HG02973 (cell line): Measurements from ENCODE around the gene GNPAT.

Source experiments
- ATAC-seq: cut with Tn5 transposase; IDR thresholded peaks from one replicate; pipeline ENCODE4 v1.9.1; 2021; ENCODE audit warnings: moderate library complexity; ENCODE audit not compliant: unreplicated experiment

GNPAT gene

DNA sequence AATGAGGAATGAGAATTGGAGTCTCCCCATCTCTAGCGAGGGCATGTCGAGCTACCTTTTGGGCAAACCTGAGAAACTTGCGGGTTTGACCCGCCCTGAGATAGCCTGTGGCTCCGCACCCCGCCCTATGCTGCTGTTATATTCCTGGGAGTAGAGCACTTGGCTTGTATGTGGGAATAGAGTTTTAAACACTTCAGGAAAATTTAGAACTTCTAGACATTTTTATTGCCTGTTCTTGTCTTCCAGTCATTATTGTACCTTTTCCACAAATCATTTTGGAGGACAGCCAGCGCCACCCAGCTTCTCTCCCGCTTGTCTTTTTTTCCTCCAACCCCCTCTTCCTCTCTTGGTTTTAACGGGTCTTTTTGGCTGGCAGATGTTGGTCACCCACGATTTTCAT lies 738 bp downstream of the GNPAT start:
- ATAC-seq, result peak; percentile 16

DNA sequence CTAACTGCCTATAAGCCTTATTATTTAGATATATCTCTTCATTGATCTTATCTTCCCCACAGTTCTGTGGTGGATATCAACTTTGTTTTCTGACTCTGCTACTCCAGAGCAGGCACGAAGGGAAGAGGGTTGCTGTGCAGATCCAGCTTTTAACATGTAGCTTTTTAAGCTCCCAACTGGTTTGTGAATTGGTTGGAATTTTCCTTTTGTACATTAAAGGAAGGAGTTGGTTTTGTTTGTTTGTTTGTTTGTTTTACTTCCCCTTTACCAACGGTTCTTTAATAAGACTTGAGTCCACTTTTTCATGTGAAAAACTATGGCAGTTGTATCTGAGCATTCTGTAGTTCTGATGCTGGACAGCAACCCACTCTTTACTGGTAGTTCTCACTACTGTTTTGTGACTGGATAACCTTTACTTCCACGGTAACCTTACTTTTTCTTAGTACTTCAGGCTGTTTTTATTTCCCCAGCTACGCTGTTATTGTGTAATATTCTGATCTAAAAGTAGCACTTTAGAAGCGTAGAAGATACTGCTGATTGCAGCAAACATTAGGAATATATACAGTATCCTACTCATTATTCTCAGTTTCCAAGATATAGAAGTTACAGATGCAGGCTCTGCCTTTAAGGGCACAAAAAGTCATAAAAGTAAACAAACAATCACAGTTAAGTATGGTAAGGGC lies 1.6 kb downstream of the GNPAT start:
- no peak for ATAC-seq

DNA sequence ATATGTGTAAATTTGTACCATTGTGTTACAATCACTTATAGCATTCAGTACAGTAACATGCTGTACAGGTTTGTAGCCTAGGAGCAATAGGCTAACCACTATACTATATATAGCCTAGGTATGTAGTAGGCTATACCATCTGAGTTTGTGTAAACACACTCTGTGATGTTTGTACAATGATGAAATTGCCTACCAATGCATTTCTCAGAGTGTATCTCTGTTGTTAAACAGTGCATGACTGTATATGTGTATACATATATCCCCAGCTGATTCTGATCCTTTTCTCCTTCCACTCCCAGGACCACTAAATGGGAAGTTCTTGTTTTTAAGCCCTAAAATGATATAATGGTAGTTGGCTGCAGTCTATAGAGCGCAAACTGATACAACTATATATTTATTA lies 7.8 kb downstream of the GNPAT start:
- no peak for ATAC-seq

DNA sequence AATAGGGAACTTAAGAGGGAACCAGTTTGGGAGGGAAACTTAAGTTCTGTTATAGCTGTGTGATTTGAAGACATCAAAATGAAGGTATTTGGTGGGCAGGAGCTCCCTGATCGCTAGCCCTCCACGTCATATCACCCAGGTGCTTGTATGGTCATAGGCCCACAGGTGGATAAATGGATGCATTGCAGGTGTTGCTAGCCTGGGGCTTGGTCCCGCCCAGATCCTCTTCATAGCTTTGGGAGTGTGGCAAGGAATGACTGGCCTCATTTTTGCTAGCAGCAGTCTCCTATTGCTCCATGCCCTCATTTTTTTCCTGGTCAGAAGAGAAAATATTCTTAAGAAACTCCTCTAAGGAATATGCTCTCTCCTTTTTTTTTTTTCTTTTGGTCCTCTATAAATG lies 11.3 kb downstream of the GNPAT start:
- no peak for ATAC-seq

DNA sequence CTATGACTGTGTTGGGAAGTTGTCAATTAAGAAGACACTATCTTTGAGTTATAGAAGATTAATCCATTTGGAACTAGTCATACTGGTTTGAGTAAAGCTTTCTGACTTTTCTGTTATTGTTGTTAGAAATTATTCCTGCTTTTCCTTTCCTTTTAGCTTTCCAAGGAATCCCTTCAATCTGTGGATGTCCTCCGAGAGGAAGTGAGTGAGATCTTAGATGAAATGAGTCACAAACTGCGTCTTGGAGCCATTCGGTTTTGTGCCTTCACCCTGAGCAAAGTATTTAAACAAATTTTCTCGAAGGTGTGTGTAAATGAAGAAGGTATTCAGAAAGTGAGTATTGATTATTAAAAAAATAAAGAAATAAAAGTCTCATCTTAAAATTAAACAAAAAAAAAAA lies 19.3 kb downstream of the GNPAT start:
- no peak for ATAC-seq

DNA sequence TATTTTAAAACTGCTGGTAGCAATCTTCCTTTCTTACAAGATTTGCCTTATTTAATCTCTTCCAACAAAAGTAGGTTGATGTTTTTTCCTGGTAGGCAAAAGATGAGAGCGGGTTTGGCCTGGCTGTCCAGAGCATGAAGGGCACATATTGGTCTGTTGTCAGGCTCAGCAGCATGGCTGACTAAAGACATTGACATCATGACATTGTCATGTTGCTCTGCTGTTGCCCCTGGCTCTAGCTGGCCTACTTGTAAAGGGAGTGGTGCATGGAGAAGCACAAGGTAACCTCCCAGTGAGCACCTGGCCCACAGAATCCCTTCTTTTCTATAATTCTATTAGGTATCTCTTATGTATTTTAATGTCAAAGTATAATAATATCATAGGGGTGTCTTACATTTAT lies 23.6 kb downstream of the GNPAT start:
- no peak for ATAC-seq

DNA sequence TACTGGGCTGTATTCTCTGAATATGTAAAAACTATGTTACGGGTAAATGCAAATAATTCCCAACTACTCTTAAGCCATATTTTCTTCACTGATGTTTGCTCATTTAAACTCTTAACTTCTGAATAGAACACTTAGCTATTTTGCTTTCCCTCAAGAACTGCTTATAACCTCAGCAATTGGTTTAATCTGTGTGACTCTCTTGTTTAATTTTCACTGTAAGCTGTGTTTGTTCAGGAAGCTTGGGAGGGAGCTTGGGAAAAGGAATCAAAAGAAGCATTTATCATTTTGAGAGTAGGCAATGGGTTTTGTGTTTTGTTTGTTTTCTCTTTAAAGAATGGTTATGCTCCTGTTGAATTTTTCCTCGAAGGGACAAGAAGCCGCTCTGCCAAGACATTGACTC lies 24.4 kb downstream of the GNPAT start:
- no peak for ATAC-seq

DNA sequence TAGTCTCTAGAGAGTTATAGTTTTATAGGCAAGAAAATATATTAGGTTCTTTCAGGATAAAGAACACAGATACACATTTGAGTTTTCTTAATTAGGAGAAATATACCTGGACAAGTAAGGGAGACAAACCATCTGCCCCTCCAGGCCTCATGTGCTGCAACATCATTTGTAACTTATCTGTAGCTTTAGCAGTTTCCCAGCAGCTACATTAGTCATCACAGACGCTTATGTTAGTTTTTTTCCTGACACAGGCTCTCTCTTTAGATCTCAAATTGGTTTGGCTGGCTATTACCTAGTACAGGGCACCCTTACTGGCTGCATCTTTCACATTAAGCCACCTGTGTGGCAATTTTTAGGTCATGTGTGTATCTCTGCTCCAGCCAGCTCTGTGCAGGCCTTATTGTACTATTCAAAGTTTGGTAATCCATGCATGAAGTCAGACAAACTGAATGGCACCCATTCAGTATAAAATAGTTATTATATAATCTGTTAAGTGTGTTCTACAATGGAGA lies 25.9 kb downstream of the GNPAT start:
- no peak for ATAC-seq

DNA sequence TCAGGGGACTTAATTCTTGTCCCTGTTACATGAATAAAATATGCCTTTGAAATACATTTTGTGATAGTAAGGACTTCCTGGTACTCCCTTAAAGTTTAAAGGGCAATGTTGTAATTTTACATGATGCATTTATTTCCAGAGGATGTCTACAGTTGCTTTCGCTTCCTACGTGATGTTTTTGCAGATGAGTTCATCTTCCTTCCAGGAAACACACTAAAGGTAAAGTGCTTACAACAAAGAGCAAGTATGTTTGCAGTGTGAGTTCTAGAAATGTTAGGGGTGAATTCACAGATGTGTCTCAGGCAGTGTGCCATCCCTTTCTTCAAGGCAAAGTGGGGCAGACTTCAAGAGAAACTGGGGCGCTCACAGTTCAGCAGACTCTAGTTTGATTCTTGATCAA lies 31.2 kb downstream of the GNPAT start:
- ATAC-seq, result no peak

DNA sequence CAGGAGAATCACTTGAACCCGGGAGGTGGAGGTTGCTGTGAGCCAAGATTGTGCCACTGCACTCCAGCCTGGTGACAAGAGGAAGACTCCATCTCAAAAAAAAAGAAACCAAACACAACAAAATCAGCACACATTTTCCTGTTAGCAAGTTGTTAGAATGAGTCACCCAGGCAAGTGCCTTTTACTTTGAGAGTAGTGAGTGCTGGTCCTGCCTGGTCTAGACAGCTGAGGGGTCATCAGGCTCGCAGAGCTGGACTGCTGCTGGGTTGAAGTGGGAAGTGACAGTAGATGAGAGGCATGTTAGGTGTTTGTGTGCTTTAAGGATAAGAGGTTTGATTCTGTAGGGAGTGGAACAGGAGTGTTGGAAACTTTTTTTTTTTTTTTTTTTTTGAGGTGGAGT lies 31.9 kb downstream of the GNPAT start:
- ATAC-seq, result no peak

DNA sequence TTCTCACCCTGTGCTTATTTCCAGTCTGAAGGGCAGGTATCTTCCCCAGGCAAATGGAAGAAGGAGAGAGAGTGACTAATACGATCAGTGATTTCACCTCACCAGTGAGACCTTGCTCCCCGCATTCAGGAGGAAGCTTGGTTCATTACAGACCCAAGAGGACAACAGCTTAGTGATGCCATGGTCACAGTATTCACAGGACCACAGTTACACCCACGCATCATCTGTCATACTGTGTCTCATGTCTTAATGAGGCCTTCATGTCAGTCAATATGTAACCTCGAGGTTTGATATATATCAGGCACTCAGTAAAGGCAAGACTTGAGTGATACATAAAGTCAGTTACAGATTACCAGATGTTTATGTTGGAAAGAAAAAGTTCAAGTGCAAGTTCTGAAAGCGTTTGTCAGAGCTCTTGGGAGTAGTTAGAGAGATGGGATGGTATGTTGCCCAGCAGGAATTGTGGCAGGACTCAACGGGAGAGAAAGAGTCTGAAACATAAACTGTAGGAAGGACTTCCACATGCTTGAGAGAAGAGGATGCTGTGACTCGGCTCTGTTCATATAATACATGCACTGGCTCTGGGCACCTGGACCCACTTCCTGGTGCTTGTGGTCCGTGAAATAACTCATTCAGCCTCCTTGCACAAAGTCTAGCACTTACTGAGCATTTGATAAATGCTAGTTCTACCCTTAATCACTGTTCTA lies 33.3 kb downstream of the GNPAT start:
- no peak for ATAC-seq

DNA sequence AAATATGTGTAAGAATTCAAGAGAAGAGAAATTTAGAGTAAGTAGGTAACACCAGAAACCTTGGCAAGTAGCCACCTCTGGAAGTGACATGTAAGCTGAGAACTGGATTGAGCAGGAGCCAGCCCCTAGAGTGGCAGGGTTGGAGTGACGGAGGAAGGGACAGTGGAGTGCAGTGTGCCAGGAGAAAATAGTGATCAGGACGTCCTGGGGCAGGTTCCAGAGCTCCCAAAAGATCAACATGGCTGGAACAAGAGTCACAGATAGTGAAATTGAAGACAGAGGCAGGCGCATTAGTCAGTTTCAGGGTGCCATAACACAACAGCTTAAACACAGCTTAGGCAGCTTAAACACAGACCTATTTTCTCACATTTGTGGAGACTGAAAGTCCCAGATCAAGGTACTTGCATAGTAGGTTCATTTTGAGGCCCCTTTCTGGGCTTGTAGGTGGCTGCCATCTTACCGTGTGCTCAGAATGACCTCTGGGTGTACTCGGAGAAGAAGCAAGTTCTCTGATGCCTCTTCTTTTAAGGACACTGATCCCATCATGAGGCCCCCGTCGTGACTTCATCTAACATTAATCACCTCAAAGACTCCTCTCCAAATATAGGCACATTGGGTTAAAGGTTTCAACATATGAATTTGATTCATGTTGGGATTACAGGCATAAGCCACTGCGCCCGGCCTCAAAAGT lies 37.2 kb downstream of the GNPAT start:
- ATAC-seq, result no peak

DNA sequence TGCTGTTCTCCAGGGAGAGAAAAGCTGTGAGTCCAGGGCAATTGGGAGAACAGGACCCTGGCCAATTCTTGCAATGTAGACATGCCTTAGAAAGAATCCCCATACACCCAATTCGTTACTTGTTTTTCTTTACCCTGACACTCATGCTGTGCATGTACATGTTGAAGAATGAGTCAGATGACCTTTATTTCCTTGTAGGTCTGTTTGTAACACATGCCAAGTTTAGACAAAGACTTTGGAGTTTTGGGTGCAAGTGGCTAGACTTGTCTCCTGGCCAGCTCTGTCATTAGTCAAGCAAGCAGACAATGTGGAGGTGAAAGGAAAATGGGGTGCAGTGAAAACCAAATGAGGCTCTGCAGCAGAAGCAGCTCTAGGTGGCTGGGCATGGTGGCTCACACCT lies 38.1 kb downstream of the GNPAT start:
- ATAC-seq, result no peak

DNA sequence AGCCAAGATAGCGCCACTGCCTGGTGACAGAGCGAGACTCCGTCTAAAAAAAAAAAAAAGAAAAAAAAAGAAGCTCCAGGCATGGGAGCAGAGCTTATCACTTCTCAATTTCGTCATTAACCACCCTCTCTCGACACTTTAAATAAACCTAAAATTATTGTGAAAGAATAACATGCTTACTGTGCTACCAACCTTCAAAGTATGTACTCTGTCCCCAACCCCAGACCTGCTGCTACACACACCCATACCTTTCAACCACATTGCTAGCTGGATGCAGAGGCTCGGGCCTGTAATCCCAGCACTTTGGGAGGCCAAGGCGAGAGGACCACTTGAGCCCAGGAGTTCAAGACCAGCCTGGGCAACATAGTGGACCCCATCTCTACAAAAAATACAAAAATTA lies 38.7 kb downstream of the GNPAT start:
- ATAC-seq, result no peak

DNA sequence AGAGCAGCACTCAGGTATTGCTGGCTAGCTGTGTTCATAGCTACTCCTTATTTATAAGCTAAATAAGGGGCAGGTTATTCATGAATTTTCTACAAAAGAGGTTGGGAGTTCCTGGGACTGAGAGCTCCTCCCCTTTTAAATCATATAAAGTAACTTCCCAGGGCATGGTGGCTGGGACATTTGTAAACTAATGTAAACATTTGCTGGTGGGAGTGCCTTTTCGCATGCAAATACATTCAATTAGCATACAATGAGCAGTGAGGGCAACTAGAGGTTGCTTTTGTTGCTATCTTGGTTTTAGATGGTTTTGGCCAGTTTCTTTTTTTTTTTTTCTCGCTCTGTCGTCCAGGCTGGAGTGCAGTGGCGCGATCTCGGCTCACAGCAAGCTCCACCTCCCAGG lies 43.4 kb downstream of the GNPAT start:
- ATAC-seq, result no peak

DNA sequence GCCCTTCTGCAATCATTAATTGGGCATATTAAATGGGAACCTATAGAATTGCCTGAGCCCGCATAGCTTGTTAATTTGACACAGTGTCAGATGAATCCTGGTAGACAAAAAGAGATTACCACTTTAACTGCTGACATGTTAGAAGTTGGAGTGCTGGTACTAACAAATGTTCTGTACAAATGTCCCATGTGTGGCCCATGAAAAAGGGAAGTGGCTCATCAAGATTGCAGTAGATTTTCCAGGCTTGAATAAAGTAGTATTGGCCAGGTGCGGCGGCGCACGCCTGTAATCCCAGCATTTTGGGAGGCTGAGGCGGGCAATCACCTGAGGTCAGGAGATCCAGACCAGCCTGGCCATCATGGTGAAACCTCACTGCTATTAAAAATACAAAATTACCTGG lies 45.6 kb downstream of the GNPAT start:
- ATAC-seq, result no peak

DNA sequence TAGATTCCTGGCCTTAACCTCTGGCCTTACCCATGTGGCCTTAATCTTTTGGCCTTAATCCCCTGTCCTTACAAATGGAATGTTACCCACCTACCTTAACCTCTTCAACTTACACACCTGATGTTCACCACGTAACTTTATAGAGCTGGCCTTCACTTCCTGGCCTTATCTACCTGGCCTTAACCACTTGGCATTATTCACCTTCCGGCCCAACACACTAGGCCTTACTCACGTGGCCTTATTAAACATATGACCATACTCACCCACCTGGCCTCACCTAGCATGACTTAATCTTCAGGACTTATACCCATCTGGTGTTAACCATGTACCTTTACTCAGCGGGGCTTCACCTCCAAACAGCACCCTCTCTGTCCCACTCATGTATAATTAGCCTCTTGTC lies 54.9 kb downstream of the GNPAT start:
- ATAC-seq, result no peak

DNA sequence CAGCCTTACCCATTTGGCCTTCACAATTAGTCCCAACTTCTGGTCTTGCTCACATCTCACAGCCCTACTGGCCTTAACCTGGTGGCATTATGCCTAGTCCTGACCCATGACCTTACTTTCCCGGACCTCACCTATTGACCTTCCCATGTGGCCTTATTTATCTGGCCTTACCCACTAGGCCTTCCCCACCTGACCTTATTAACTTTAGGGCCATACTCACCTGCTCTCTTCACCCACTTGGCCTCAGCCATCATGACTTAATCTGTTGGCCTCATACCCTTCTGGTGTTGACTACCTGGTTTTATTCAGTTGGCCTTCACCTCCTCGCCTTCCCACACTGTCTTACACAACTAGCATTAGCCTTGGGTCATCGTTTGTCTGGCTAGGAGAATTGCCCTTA lies 61.0 kb downstream of the GNPAT start:
- ATAC-seq, result no peak

DNA sequence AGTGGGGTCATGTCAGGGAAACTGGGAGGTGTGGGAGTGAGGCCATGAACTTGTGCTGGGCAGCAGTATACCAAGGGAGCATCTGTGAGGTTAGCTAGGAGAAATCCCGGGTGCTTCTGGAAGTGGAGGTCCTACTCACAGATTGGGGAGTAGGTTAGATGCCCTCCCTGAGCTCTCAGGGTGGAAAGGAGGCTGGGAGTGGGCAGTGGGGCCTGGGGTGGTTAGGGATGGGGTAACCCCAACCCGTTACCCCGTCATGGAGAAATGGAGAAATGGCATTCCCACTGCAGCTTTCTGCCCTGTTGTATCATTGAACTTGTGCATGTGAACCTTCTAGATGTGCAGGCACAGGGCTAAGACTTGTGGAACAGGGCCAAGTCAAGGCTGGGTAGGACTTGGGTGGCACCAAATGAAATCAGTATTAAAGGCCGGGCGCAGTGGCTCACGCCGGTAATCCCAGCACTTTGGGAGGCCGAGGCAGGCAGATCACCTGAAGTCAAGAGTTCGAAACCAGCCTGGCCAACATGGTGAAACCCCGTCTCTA lies 69.5 kb downstream of the GNPAT start:
- ATAC-seq, result no peak

DNA sequence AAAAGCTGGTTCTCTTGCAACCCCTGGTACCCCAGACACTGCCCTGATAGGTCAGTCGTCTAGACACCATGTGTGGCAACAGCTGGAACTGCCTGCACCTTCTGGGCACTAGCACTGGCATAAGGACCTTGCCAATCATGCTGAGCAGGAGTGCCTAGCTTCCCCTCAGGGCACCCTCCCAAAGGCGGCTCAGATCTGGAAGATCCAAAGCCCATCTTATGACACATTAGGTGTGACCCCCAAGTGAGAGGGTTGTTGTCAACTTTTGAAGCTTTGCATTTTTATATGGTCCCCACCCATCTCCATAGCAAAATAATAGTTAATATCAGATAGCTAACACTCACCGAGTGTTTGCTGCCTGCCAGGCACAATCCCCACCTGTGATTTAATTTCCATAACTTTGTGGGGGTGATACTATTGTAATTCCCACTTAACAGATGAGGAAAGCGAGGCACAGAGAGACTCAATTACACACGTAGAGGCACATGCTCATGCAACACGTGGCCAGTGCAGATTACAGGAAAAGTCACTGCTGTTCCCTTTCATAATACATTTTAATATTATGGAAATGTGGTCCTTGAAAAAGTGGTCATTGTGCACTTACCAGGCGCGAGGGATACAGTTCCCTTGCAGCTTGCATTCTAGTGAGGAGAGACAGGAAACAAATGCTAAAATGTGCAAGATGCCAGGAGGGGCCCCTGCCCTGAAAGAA lies 70.9 kb downstream of the GNPAT start:
- no peak for ATAC-seq

DNA sequence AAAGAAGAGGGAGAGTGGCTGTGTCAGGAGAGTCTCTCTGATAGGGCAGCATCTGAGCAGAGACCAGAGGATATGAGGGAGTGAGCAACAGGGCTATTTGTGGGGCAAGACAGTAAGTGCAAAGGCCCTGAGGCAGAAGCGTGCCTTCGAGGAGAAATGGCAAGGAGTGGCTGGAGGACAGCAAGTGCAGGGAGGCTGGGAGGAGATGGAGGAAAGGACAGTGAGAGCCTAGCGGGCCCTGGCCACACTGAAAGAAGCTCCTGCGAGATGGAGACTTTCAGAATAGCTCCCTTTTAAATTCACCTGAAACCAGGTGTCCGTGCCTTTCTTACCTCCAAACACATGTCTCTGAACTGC lies 71.4 kb downstream of the GNPAT start:
- ATAC-seq, result no peak
